Peyer's patch (tissue), 4 donors: Measurements from ENCODE around the gene PHEX.

ENCODE experiments used
- POLR2A ChIP-seq, 2 donors: fragments of 450-650 bp; IDR thresholded peaks; one replicate each; pipeline ENCODE4 v1.5.1; 2017; ENCODE audit warnings: antibody characterized with exemption in 2 of 2, mild to moderate bottlenecking in 2 of 2, moderate library complexity in 2 of 2
- TF ChIP-seq, protein P1 (sequence below), 6 experiments: fragments of 450-650 bp in 4 of 6; fragments of 200-600 bp in 2 of 6; sonication (generic) in 1 of 6; IDR thresholded peaks; one replicate each; pipeline ENCODE4 v1.5.1; 2017 to 2019; ENCODE audit warnings: antibody characterized with exemption in 6 of 6, mild to moderate bottlenecking in 3 of 6, moderate library complexity in 1 of 6

DNA sequence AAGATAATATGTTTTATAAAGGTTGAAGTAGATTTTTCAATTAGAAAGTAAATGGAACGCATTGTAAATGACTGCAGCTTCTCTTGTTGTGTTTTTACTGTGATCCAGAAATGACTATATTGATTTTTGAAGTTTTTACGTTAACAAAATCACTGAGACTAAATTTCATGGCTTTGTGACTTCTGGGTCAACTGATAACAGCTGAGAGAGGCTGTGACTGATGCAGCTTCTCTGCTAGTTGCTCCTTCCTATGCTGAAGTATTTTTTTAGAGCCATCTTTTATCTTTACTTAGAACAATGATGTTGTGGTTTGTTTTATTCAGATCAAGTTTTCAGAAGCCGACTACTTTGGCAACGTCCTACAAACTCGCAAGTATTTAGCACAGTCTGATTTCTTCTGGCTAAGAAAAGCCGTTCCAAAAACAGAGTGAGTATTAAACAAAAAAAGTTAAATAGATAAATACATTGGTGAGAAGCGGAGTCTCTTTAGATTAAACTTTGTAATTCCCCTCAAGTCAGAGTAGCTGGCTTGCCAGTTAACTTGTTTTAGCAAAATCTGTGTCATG, 145.9 kb downstream of the PHEX start:
- TF ChIP-seq, protein P1, sequence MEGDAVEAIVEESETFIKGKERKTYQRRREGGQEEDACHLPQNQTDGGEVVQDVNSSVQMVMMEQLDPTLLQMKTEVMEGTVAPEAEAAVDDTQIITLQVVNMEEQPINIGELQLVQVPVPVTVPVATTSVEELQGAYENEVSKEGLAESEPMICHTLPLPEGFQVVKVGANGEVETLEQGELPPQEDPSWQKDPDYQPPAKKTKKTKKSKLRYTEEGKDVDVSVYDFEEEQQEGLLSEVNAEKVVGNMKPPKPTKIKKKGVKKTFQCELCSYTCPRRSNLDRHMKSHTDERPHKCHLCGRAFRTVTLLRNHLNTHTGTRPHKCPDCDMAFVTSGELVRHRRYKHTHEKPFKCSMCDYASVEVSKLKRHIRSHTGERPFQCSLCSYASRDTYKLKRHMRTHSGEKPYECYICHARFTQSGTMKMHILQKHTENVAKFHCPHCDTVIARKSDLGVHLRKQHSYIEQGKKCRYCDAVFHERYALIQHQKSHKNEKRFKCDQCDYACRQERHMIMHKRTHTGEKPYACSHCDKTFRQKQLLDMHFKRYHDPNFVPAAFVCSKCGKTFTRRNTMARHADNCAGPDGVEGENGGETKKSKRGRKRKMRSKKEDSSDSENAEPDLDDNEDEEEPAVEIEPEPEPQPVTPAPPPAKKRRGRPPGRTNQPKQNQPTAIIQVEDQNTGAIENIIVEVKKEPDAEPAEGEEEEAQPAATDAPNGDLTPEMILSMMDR (IDR thresholded peaks at IDR 0.05): no peak
- no peak for TF ChIP-seq POLR2A (IDR thresholded peaks at IDR 0.05)
